T-cell (primary cell): ENCODE measurements around the gene FAM50A. TPM values are rescaled to one million over a fixed set of nuclear protein-coding genes. Genes with fewer than 3 reads are reported as not detected.

Source experiments
- ATAC-seq, 4 experiments: fragments of 200-7000 bp in 3 of 4; fragments of 150-1000 bp in 1 of 4; cut with Tn5 transposase; replicated peaks in 1 of 4; 1 replicate in 3 of 4; 2 replicates in 1 of 4; pipeline ENCODE4 v1.10.0; 2021; ENCODE audit warnings: moderate library complexity in 3 of 4, mild to moderate bottlenecking in 2 of 4, moderate number of reproducible peaks in 1 of 4
- CTCF ChIA-PET, 2 donors: fragments of 300-600 bp; sonication (Branson Sonifier 250); formaldehyde crosslinking; loops; one replicate each; lab custom pipeline; 2022; ENCODE audit warnings: antibody characterized with exemption in 2 of 2; lab: Charles Lee
- POLR2A ChIA-PET, 2 donors: fragments of 300-600 bp; sonication (Branson Sonifier 250); formaldehyde crosslinking; loops; one replicate each; lab custom pipeline; 2022; ENCODE audit warnings: antibody characterized with exemption in 2 of 2; lab: Charles Lee
- DNase-seq, 35 experiments: peaks; one replicate each; pipeline versions ENCODE4 v3.0.0 to v3.0.0-alpha.2; 2013 to 2023
- H3K27ac ChIP-seq: one replicate; pipeline ENCODE4 v1.5.1; 2013; ENCODE audit warnings: low read length
- H3K27me3 ChIP-seq, 2 experiments: replicated peaks in 1 of 2; 1 replicate in 1 of 2; 2 replicates in 1 of 2; pipeline versions ENCODE4 v1.6.1 to v1.7.0; 2013; ENCODE audit warnings: low read length in 1 of 2, mixed read lengths in 1 of 2; ENCODE audit not compliant: control insufficient read depth in 2 of 2, insufficient read depth in 2 of 2; ENCODE audit errors: extremely low read depth in 1 of 2
- H3K36me3 ChIP-seq, 2 donors: 1 replicate in 1 of 2; 2 replicates in 1 of 2; pipeline versions ENCODE4 v1.6.1 to v1.7.0; 2013; ENCODE audit warnings: low read length in 1 of 2; ENCODE audit not compliant: control insufficient read depth in 2 of 2, insufficient read depth in 1 of 2; ENCODE audit errors: extremely low read depth in 1 of 2
- H3K4me1 ChIP-seq, 2 experiments: 1 replicate in 1 of 2; 2 replicates in 1 of 2; pipeline versions ENCODE4 v1.6.1 to v1.7.0; 2013; ENCODE audit warnings: low read length in 2 of 2, mixed read lengths in 1 of 2; ENCODE audit not compliant: insufficient read depth in 2 of 2, control insufficient read depth in 1 of 2; ENCODE audit errors: extremely low read depth in 1 of 2
- H3K4me3 ChIP-seq, 2 donors: 1 replicate in 1 of 2; 2 replicates in 1 of 2; pipeline versions ENCODE4 v1.5.1 to v1.7.0; 2013; ENCODE audit warnings: mild to moderate bottlenecking in 2 of 2, low read length in 1 of 2, moderate library complexity in 1 of 2; ENCODE audit not compliant: control insufficient read depth in 1 of 2; ENCODE audit errors: extremely low read depth in 1 of 2
- H3K9me3 ChIP-seq: 2 replicates; pipeline ENCODE4 v1.7.0; 2013
- H3K27ac Mint-ChIP-seq, 2 donors: one replicate each; pipeline ENCODE4 v1.8.0; 2020 to 2021; ENCODE audit warnings: mild to moderate bottlenecking in 2 of 2, mixed read lengths in 2 of 2
- H3K27me3 Mint-ChIP-seq, 2 donors: one replicate each; pipeline ENCODE4 v1.8.0; 2021 to 2022; ENCODE audit warnings: mixed read lengths in 2 of 2
- H3K36me3 Mint-ChIP-seq: one replicate; pipeline ENCODE4 v1.8.0; 2021; ENCODE audit warnings: mixed read lengths
- H3K4me1 Mint-ChIP-seq, 3 donors: one replicate each; pipeline ENCODE4 v1.8.0; 2020 to 2022; ENCODE audit warnings: mixed read lengths in 3 of 3, mild to moderate bottlenecking in 1 of 3
- H3K4me3 Mint-ChIP-seq, 3 donors: one replicate each; pipeline ENCODE4 v1.8.0; 2020 to 2022; ENCODE audit warnings: mild to moderate bottlenecking in 3 of 3, mixed read lengths in 3 of 3, moderate library complexity in 3 of 3
- H3K9me3 Mint-ChIP-seq, 3 donors: one replicate each; pipeline ENCODE4 v1.8.0; 2020 to 2022; ENCODE audit warnings: mixed read lengths in 3 of 3
- WGBS: methylation state at CpG from one replicate; pipeline ENCODE4 v1.1.5; 2013; ENCODE audit warnings: missing lambda C conversion rate; ENCODE audit not compliant: insufficient coverage; 5-methylcytosine and 5-hydroxymethylcytosine counted together
- total RNA-seq, 35 experiments: library from RNA in 6 of 35; stranded (reverse) in 6 of 35; fragments of 120-200 nt in 1 of 35; gene quantifications; one replicate each; pipeline versions ENCODE4 v1.2.1 to v1.2.4 and lab custom pipeline; 2013 to 2026

FAM50A gene
- total RNA-seq, 5 donors from 2014 or later (not counting 1 experiment from before 2014, with no cell fraction given), result 34.9 to 60.5 (median 51.9) TPM

DNA sequence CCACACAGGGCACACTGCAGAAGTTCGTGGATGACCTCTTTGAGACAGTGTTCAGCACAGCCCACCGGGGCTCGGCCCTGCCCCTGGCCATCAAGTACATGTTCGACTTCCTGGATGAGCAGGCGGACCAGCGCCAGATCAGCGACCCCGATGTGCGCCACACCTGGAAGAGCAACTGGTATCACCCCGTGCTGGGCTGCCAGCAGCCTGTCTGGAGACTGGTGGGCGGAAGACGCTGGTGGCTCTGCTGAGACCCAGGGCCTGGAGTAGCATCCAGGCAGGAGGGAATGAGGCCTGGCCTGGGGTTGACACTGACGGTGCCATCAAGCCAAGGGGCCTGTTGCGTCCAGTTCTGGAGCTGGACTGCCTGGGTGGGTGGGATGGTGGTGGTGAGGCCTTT is 26.5 kb downstream of the FAM50A start:
- 95% methylated on average over 8 of the region's 14 CpGs for WGBS
- Histone ChIP-seq H3K36me3 (peaks cover 6 to 46% of the 10 kb centered on the region in 2 donors), H3K27ac (no peak overlapping the region), H3K9me3 (no peaks in the 10 kb centered on the region), H3K27me3 (no peaks in the 10 kb centered on the region), H3K4me1 (no peaks in the 10 kb centered on the region), H3K4me3 (no peak overlapping the region)
- H3K36me3 Mint-ChIP-seq, result no peaks in the 10 kb centered on the region
- ChIA-PET CTCF (no interaction called here), POLR2A (no interaction called here)
- H3K27me3 Mint-ChIP-seq, result no peaks in the 10 kb centered on the region
- ATAC-seq (no peak), DNase-seq (no peak)
- peaks cover 0 to under 1% (median 0%) of the 10 kb centered on the region in 3 donors for H3K4me1 Mint-ChIP-seq
- no peak overlapping the region for H3K27ac Mint-ChIP-seq
- H3K4me3 Mint-ChIP-seq, result no peak overlapping the region
- no peaks in the 10 kb centered on the region for H3K9me3 Mint-ChIP-seq

DNA sequence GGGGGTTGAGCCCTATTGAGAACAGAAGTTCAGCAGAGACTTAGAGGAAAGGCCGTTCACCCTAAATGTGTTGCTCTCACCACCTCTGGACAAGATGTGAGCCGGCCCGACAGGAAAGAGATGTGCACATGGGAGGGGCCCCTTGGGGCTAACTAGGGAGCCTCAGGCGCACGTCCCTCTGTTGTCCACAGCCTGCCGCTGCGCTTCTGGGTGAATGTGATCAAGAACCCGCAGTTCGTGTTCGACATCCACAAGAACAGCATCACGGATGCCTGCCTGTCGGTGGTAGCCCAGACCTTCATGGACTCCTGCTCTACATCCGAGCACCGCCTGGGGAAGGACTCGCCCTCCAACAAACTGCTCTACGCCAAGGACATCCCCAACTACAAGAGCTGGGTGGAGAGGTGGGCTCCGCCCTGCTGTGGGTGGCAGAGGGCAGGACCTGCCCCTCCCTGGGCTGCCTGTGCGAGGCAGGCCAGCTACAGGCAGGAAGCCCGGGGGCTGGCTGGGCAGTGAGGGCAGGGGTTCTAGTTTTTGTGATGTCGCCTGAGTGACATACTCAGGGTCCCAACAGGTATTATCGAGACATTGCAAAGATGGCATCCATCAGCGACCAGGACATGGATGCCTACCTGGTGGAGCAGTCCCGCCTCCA is 27.1 kb downstream of the FAM50A start:
- H3K36me3 Mint-ChIP-seq, result no peaks in the 10 kb centered on the region
- no peaks in the 10 kb centered on the region for H3K27me3 Mint-ChIP-seq
- DNase-seq, result no peak
- H3K4me1 Mint-ChIP-seq, result peaks cover 0 to 3% (median 0%) of the 10 kb centered on the region in 3 donors
- POLR2A ChIA-PET, result no interaction called here
- no peaks in the 10 kb centered on the region for H3K4me1 ChIP-seq
- no peak overlapping the region for H3K27ac ChIP-seq
- peaks cover 6 to 40% of the 10 kb centered on the region in 2 donors for H3K36me3 ChIP-seq
- CTCF ChIA-PET, result no interaction called here
- no peak overlapping the region for H3K27ac Mint-ChIP-seq
- WGBS, result 97% methylated on average over 5 of the region's 23 CpGs
- H3K9me3 Mint-ChIP-seq, result no peaks in the 10 kb centered on the region
- ATAC-seq, result no peak
- H3K4me3 Mint-ChIP-seq, result no peak overlapping the region
- no peaks in the 10 kb centered on the region for H3K9me3 ChIP-seq
- H3K4me3 ChIP-seq, result no peak overlapping the region
- H3K27me3 ChIP-seq, result no peaks in the 10 kb centered on the region

DNA sequence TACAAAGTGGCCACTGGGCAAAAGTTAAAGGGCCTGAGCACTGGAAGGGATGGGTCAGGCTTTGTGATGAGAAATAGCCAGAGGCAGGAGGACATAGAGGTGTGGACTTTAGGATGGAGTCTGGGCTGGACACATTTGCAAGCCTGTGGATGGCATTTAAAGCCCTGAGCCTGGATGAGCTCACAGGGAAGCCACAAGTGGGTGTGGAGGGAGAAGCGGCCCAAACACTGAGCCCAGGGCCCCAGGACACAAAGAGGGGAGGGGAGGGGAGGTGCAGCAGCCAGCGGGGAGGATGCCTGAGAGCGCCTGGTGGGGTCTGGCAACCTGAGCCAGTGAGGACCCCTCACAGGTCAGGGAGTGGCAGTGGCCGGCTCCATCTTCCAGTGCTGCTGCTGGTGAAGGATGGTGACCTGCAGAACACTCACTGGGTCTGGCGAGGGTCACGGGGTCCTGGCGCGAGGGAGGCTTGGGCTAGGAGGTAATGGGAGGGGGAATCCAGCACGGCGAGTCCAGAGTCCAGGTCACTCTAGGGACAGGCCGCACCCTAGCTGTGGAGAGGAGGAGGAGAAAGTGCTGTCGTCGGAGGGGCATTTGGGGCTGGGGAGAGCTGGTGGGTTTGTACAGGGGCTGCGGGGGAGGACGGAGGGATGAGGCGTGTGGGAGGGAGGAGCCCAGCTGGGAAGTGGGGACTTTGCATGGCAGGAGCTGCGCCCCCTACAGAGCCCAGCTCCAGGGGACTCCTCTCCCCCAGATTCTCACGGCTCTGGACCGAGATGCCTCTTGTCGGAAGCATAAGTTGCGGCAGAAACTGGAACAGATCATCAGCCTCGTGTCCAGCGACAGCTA is 28.1 kb downstream of the FAM50A start:
- POLR2A ChIA-PET, result no interaction called here
- H3K27me3 Mint-ChIP-seq, result no peaks in the 10 kb centered on the region
- no peaks in the 10 kb centered on the region for H3K36me3 Mint-ChIP-seq

GRCh38 chrX:154472685-154473632 is 29.0 kb downstream of the FAM50A start:
- Histone ChIP-seq H3K27me3 (no peaks in the 10 kb centered on the region), H3K4me3 (no peak overlapping the region), H3K36me3 (peaks cover 0 to 27% of the 10 kb centered on the region in 2 donors), H3K4me1 (peaks cover 5 to 11% of the 10 kb centered on the region in 2 experiments), H3K27ac (no peak overlapping the region), H3K9me3 (no peaks in the 10 kb centered on the region)
- CTCF ChIA-PET, result no interaction called here
- Mint-ChIP-seq H3K9me3 (no peaks in the 10 kb centered on the region), H3K4me1 (peaks cover 5 to 17% (median 6%) of the 10 kb centered on the region in 3 donors), H3K27me3 (no peaks in the 10 kb centered on the region), H3K27ac (no peak overlapping the region), H3K4me3 (no peak overlapping the region), H3K36me3 (no peaks in the 10 kb centered on the region)
- WGBS, result 86% methylated on average over 4 of the region's 28 CpGs
- POLR2A ChIA-PET, result interaction anchor here in 1 of 2 donors (0.6 kb wide), 1 partner anchor 22 kb away, joined by 3 read pairs; no protein-coding TSS in a partner anchor
- no peak for DNase-seq
- no peak for ATAC-seq

More for the DNA sequence above, 28.1 kb downstream of the FAM50A start:
- H3K4me3 Mint-ChIP-seq, result no peak overlapping the region
- H3K9me3 ChIP-seq, result no peaks in the 10 kb centered on the region
- CTCF ChIA-PET, result no interaction called here
- no peak overlapping the region for H3K27ac ChIP-seq
- no peak overlapping the region for H3K27ac Mint-ChIP-seq
- peak in 1 of 4 experiments; percentile 7 for ATAC-seq
- no peak for DNase-seq
- WGBS, result 100% methylated on average over 3 of the region's 23 CpGs
- no peak overlapping the region for H3K4me3 ChIP-seq
- H3K36me3 ChIP-seq, result peaks cover 0 to 34% of the 10 kb centered on the region in 2 donors
- no peaks in the 10 kb centered on the region for H3K9me3 Mint-ChIP-seq
- peaks cover 4 to 6% of the 10 kb centered on the region in 2 experiments for H3K4me1 ChIP-seq
- peaks cover 0 to 8% (median 1%) of the 10 kb centered on the region in 3 donors for H3K4me1 Mint-ChIP-seq
- H3K27me3 ChIP-seq, result no peaks in the 10 kb centered on the region

- no peaks in the 10 kb centered on the region for H3K27me3 Mint-ChIP-seq
- H3K36me3 Mint-ChIP-seq, result no peaks in the 10 kb centered on the region
- ATAC-seq (no peak), DNase-seq (no peak)
- H3K9me3 Mint-ChIP-seq, result no peaks in the 10 kb centered on the region
- peak overlapping the region in 1 of 2 donors; percentile 31 for H3K27ac Mint-ChIP-seq
- peaks cover 5 to 16% of the 10 kb centered on the region in 2 experiments for H3K4me1 ChIP-seq
- H3K9me3 ChIP-seq, result no peaks in the 10 kb centered on the region
- WGBS, result 60% methylated on average over 1 of the region's 7 CpGs
- H3K27ac ChIP-seq, result no peak overlapping the region
- peaks cover 0 to 20% of the 10 kb centered on the region in 2 donors for H3K36me3 ChIP-seq
- POLR2A ChIA-PET, result interaction anchor here in 1 of 2 donors (0.6 kb wide), 1 partner anchor 21 kb away, joined by 3 read pairs; no protein-coding TSS in a partner anchor
- no peak overlapping the region for H3K4me3 Mint-ChIP-seq
- CTCF ChIA-PET, result no interaction called here
- H3K27me3 ChIP-seq, result no peaks in the 10 kb centered on the region
- peaks cover 6 to 20% (median 6%) of the 10 kb centered on the region in 3 donors for H3K4me1 Mint-ChIP-seq
- H3K4me3 ChIP-seq, result no peak overlapping the region
Measured at GRCh38 chrX:154473683-154474082, 29.7 kb downstream of the FAM50A start.
